Esophagus muscularis mucosa (tissue), 4 donors: ENCODE results near the gene DIPK2B. TPM values are rescaled to one million over a fixed set of nuclear protein-coding genes. Genes with fewer than 3 reads are reported as not detected.

Experiments used
- DNase-seq: peaks from one replicate; pipeline ENCODE4 v3.0.0-alpha.2; 2017; ENCODE audit errors: extremely low spot score
- H3K27ac ChIP-seq, 4 donors: fragments of 200-600 bp; sonication (generic); replicated peaks in 1 of 4; 1 replicate in 3 of 4; 2 replicates in 1 of 4; pipeline ENCODE4 v1.5.1; 2016 to 2019; ENCODE audit warnings: mild to moderate bottlenecking in 1 of 4
- H3K27me3 ChIP-seq, 4 donors: fragments of 200-600 bp; sonication (generic); one replicate each; pipeline versions ENCODE4 v1.5.1 to v1.6.0; 2016 to 2019
- H3K36me3 ChIP-seq, 4 donors: fragments of 200-600 bp; sonication (generic); one replicate each; pipeline ENCODE4 v1.5.1; 2016 to 2019
- H3K4me1 ChIP-seq, 4 donors: fragments of 200-600 bp; sonication (generic); one replicate each; pipeline ENCODE4 v1.5.1; 2016 to 2019
- H3K4me3 ChIP-seq, 4 donors: fragments of 200-600 bp; sonication (generic); 1 replicate in 2 of 4; 2 replicates in 2 of 4; pipeline ENCODE4 v1.5.1; 2016 to 2019; ENCODE audit warnings: mild to moderate bottlenecking in 4 of 4, moderate library complexity in 1 of 4
- H3K9me3 ChIP-seq, 4 donors: fragments of 200-600 bp; sonication (generic); 1 replicate in 3 of 4; 2 replicates in 1 of 4; pipeline ENCODE4 v1.5.1; 2016 to 2019
- EP300 ChIP-seq: sonication (generic); formaldehyde crosslinking; IDR thresholded peaks from one replicate; pipeline ENCODE4 v1.6.1; 2017; ENCODE audit warnings: antibody characterized with exemption
- POLR2A ChIP-seq: fragments of 450-650 bp; IDR thresholded peaks from one replicate; pipeline ENCODE4 v1.6.1; 2017; ENCODE audit warnings: antibody characterized with exemption, moderate library complexity, mild to moderate bottlenecking, low read depth
- POLR2AphosphoS5 ChIP-seq, 2 donors: sonication (generic); formaldehyde crosslinking; IDR thresholded peaks; one replicate each; pipeline ENCODE4 v1.6.1; 2017; ENCODE audit warnings: antibody characterized with exemption in 2 of 2
- WGBS: methylation state at CpG from one replicate; pipeline ENCODE4 v1.1.5; 2018; 5-methylcytosine and 5-hydroxymethylcytosine counted together
- intact Hi-C: fragments of 100-400 bp; cut with DNase I; formaldehyde crosslinking; loops from one replicate; pipeline ENCODE4 v1.15.1; 2023
- total RNA-seq, 4 donors: library from RNA; depleted of rRNA; stranded (reverse); fragments of >200 nt; gene quantifications; one replicate each; pipeline versions ENCODE4 v1.1.0 to v1.2.1, GENCODE V29; 2016
- TF ChIP-seq, protein P1 (sequence below), 3 experiments: fragments of 200-600 bp in 2 of 3; fragments of 450-650 bp in 1 of 3; sonication (generic) in 2 of 3; IDR thresholded peaks; one replicate each; pipeline ENCODE4 v1.5.1; 2017 to 2019; ENCODE audit warnings: antibody characterized with exemption in 3 of 3, mild to moderate bottlenecking in 2 of 3, moderate library complexity in 1 of 3

Gene DIPK2B
- total RNA-seq, 4 donors from 2014 or later = 12.5 to 31.8 (median 21.6) TPM

DNA sequence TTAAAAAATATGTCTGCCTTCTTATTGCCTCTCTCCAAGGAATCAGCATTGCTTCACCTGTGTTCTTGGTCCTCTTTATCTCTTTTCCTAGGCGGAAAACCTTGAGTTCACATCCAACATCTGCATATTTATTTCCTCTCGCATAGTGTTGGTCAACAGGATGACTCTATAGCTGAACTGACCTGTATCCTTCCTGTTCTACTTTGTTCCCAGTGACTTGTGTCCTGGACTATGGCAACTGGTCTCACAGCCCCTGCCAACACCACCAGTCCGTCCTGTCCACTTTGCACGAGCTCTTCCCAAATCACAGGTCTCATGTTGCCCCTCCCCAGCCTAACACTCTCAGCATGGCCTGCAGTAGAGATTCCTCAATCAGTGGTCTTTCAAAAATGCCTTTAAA is 2.0 kb downstream of the DIPK2B start:
- peak overlapping the region in 2 of 4 donors; percentile 28 to 48 for H3K27ac ChIP-seq
- WGBS = 71% methylated on average over 4 of the region's 4 CpGs
- intact Hi-C loops = no loop called here

DNA sequence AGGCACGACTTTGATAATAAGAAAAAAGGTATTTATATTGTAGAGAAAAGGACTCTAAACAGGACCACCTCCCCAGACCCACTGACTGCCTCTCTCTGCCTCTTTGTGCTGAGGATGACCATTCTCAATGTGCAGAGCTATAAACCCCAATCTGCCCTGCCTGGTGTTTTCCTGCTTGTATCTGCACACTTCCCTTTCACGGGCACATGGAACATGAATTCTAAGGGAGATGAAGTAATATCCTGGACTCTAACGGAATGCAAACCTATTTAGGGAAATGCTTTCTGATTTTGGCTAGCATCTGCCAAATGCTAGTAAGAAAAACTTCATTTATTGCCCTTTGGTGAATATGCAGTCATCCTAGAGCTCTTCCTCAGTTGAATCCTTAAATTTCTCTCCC is 2.4 kb downstream of the DIPK2B start:
- H3K27me3 ChIP-seq = peaks cover 0 to 4% (median 0%) of the 10 kb centered on the region in 4 donors
- 40% methylated on average over 3 of the region's 3 CpGs for WGBS
- H3K36me3 ChIP-seq = no peaks in the 10 kb centered on the region
- peak overlapping the region in 3 of 4 donors; percentile 32 to 47 (median 34) for H3K4me3 ChIP-seq
- intact Hi-C loops = no loop called here
- DNase-seq = no peak
- H3K27ac ChIP-seq = no peak overlapping the region
- peaks cover 0 to 4% (median 0%) of the 10 kb centered on the region in 4 donors for H3K4me1 ChIP-seq
- TF ChIP-seq EP300 = no peak
- peak in 1 of 2 donors; percentile 44 for TF ChIP-seq POLR2AphosphoS5 (IDR thresholded peaks at IDR 0.05)
- no peaks in the 10 kb centered on the region for H3K9me3 ChIP-seq

More for the DNA sequence above, 2.0 kb downstream of the DIPK2B start:
- no peaks in the 10 kb centered on the region for H3K36me3 ChIP-seq
- H3K27me3 ChIP-seq = peaks cover 0 to 4% (median 0%) of the 10 kb centered on the region in 4 donors
- H3K4me3 ChIP-seq = peak overlapping the region in 3 of 4 donors; percentile 32 to 47 (median 34)
- no peaks in the 10 kb centered on the region for H3K9me3 ChIP-seq
- H3K4me1 ChIP-seq = peaks cover 0 to 4% (median 0%) of the 10 kb centered on the region in 4 donors
- TF ChIP-seq EP300 (no peak), POLR2AphosphoS5 (IDR thresholded peaks at IDR 0.05) (no peak), POLR2A (no peak)
- TF ChIP-seq, protein P1, sequence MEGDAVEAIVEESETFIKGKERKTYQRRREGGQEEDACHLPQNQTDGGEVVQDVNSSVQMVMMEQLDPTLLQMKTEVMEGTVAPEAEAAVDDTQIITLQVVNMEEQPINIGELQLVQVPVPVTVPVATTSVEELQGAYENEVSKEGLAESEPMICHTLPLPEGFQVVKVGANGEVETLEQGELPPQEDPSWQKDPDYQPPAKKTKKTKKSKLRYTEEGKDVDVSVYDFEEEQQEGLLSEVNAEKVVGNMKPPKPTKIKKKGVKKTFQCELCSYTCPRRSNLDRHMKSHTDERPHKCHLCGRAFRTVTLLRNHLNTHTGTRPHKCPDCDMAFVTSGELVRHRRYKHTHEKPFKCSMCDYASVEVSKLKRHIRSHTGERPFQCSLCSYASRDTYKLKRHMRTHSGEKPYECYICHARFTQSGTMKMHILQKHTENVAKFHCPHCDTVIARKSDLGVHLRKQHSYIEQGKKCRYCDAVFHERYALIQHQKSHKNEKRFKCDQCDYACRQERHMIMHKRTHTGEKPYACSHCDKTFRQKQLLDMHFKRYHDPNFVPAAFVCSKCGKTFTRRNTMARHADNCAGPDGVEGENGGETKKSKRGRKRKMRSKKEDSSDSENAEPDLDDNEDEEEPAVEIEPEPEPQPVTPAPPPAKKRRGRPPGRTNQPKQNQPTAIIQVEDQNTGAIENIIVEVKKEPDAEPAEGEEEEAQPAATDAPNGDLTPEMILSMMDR (IDR thresholded peaks at IDR 0.05) = no peak
- DNase-seq = no peak

DNA sequence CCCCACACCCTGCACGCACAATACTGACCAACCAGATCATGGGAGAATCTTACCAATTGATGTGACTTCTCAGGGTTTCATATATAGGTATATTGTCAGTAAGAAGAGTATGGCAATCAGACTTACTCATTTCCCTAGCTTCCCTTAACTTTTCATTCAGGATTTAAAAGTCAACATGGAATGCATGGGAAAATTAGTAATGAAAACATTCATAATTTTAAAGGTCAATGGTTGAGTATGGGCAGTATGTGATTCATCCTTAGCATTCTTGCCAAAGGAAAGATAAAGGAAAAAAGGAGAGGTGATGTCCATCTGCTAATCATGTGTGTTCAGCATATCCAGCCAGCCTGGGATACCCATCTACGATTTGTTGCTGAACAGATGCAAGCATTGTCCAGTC is 4.0 kb downstream of the DIPK2B start:
- WGBS = 78% methylated on average over 2 of the region's 2 CpGs
- intact Hi-C loops = no loop called here
- Histone ChIP-seq H3K4me1 (peaks cover 0 to under 1% (median 0%) of the 10 kb centered on the region in 4 donors), H3K27me3 (peaks cover 0 to 4% (median 0%) of the 10 kb centered on the region in 4 donors), H3K9me3 (no peaks in the 10 kb centered on the region), H3K36me3 (no peaks in the 10 kb centered on the region), H3K4me3 (no peak overlapping the region), H3K27ac (no peak overlapping the region)
- DNase-seq = no peak
- TF ChIP-seq POLR2AphosphoS5 (IDR thresholded peaks at IDR 0.05) = no peak
- no peak for TF ChIP-seq EP300
- TF ChIP-seq POLR2A = no peak
- TF ChIP-seq, protein P1 (IDR thresholded peaks at IDR 0.05) = no peak

DNA sequence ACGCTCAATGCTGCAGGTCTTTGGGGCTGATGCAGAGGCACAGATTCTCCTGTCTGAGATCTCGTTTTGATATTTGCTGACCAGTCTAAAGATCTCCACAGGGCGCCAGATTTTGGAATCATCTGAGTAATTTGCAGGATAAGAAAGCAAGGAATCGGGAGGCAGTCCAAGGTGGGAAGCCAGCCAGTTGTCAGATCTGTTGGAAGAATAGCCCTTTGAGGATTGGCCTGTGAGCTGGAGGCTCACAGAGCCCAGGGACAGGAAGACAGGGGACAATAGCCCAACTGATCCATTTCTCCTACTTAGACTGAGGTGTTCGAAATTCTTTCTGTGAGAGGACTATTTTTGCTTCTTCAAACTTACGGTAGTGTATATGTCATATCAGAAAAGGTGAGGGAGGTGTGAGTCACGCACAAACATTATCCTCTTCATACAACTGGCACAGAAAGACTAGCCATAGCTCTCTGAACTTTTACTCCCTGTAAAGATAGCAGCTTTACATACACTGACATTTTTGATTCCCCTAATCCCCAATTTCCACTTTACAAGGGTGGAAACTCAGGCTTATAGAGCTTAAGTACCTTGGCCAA is 8.8 kb downstream of the DIPK2B start:
- DNase-seq = no peak
- TF ChIP-seq EP300 (no peak), POLR2AphosphoS5 (IDR thresholded peaks at IDR 0.05) (no peak), POLR2A (no peak)
- TF ChIP-seq, protein P1 (IDR thresholded peaks at IDR 0.05) = no peak
- peaks cover 0 to 5% (median 0%) of the 10 kb centered on the region in 4 donors for H3K36me3 ChIP-seq
- intact Hi-C loops = no loop called here
- H3K27ac ChIP-seq = no peak overlapping the region
- H3K4me3 ChIP-seq = no peak overlapping the region
- H3K27me3 ChIP-seq = peaks cover 0 to 6% (median 0%) of the 10 kb centered on the region in 4 donors
- H3K4me1 ChIP-seq = peaks cover 5 to 13% (median 9%) of the 10 kb centered on the region in 4 donors
- no peaks in the 10 kb centered on the region for H3K9me3 ChIP-seq
- WGBS = 61% methylated on average over 7 of the region's 7 CpGs

DNA sequence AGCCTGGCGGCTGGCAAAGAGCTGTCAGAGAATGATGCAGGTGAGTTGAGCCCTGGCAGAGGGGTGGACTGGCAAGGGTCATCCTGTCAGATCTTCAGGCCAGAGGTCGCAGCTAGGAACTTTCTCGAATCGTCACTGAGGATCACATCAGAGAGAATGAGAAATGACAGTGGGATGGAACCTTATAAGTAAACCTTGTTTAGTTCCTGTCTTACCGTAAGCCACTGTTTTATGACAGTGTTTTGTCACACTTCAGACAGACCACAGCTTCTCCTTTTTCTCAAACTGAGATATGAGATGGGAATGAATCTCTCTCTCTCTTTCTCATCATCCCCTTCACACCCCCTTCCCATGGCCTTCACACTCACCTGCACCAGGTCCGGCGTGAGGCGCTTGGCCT is 9.3 kb downstream of the DIPK2B start:
- intact Hi-C loops = no loop called here
- H3K27me3 ChIP-seq = peaks cover 0 to 6% (median 0%) of the 10 kb centered on the region in 4 donors
- TF ChIP-seq POLR2A (no peak), EP300 (no peak), POLR2AphosphoS5 (IDR thresholded peaks at IDR 0.05) (no peak)
- WGBS = 73% methylated on average over 8 of the region's 8 CpGs
- peaks cover 5 to 13% (median 9%) of the 10 kb centered on the region in 4 donors for H3K4me1 ChIP-seq
- H3K4me3 ChIP-seq = no peak overlapping the region
- peaks cover 0 to 5% (median 0%) of the 10 kb centered on the region in 4 donors for H3K36me3 ChIP-seq
- H3K27ac ChIP-seq = no peak overlapping the region
- H3K9me3 ChIP-seq = no peaks in the 10 kb centered on the region
- DNase-seq = no peak
